ENCODE data around the gene PIBF1.
A peak's percentile ranks its signal among the peaks of the same experiment; 100 is the strongest.

PIBF1 gene

DNA sequence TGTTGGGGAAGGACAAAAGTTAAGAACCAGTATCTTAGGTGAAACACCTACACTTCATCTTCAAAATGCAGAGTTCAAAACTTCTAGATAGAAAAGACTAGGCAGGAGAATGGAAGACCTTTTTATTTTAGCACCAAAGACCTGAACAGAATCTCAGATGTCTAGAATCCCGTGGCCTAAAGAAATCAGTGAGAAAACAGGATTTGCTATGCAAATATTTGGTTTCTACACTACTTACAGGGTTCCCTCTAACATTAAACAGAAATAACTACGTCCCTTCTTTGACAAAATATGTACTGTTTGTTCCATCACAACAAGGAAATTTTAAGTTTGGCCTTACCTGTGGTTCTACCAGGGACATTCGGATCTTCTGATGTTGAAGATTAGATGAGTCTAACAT, 21.7 kb upstream of the PIBF1 start:
- ATAC-seq (ENCODE audit: insufficient read depth, low read depth), result no peak
- 0 out of 2 replicates have a peak, but pooled peaks cover 3% of the 10 kb centered on the region for H4K20me1 ChIP-seq (ENCODE audit: insufficient read depth, low read length)

DNA sequence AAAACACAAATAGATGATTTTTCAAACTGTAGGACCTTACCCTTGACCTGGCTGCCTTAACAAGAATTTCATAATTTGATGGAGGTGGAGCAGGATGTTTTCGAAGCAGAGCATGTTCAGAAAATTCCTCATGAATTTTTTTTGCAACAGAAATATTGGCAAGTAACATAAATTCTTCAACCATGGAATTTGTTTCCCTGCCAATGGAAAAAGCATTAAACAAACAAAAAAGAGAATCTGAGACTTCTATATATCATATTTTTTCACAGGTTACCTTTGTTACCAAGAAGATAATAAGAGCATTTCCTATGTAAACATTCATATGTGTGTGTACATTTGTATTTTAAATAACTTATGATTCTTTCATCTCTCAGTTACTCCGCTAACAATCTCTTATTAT, 18.5 kb upstream of the PIBF1 start:
- ATAC-seq (ENCODE audit: insufficient read depth, low read depth) (no peak), DNase-seq (no peak)
- Histone ChIP-seq H2AFZ (ENCODE audit: low read depth, low read length) (no peak overlapping the region), H3K27ac (ENCODE audit: low read length) (no peak overlapping the region), H3K27me3 (ENCODE audit: insufficient read depth, low read length, poor library complexity) (no peaks in the 10 kb centered on the region), H3K36me3 (ENCODE audit: insufficient read depth, low read length) (peaks cover 97% of the 10 kb centered on the region), H3K9me3 (ENCODE audit: insufficient read depth, low read length, severe bottlenecking) (no peaks in the 10 kb centered on the region), H3K4me2 (ENCODE audit: insufficient read depth, low read length) (no peak overlapping the region), H3K79me2 (ENCODE audit: insufficient read depth, low read length) (no peaks in the 10 kb centered on the region), H3K9ac (ENCODE audit: low read depth, low read length) (no peak overlapping the region), H3K4me1 (ENCODE audit: insufficient read depth, low read length) (no peaks in the 10 kb centered on the region), H3K4me3 (ENCODE audit: low read depth in 1 of 2, low read length in 2 of 2) (no peak overlapping the region), H4K20me1 (ENCODE audit: insufficient read depth, low read length) (no peaks in the 10 kb centered on the region)
- TF ChIP-seq EZH2 (IDR thresholded peaks at IDR 0.05; ENCODE audit: borderline replicate concordance, low read depth, low read length, severe bottlenecking) (no peak), CTCF (IDR thresholded peaks at IDR 0.05; ENCODE audit: borderline replicate concordance, extremely low read depth, low read length, poor library complexity, severe bottlenecking) (no peak)

More for the DNA sequence above, 21.7 kb upstream of the PIBF1 start:
- no peaks in the 10 kb centered on the region for H3K4me1 ChIP-seq (ENCODE audit: insufficient read depth, low read length)
- peaks cover 92% of the 10 kb centered on the region for H3K36me3 ChIP-seq (ENCODE audit: insufficient read depth, low read length)
- H3K4me2 ChIP-seq (ENCODE audit: insufficient read depth, low read length), result no peak overlapping the region
- no peak for DNase-seq
- no peak overlapping the region for H3K9ac ChIP-seq (ENCODE audit: low read depth, low read length)
- H3K4me3 ChIP-seq (ENCODE audit: low read depth in 1 of 2, low read length in 2 of 2), result no peak overlapping the region
- TF ChIP-seq CTCF (IDR thresholded peaks at IDR 0.05; ENCODE audit: borderline replicate concordance, extremely low read depth, low read length, poor library complexity, severe bottlenecking) (no peak), EZH2 (IDR thresholded peaks at IDR 0.05; ENCODE audit: borderline replicate concordance, low read depth, low read length, severe bottlenecking) (no peak)
- no peak overlapping the region for H2AFZ ChIP-seq (ENCODE audit: low read depth, low read length)
- H3K79me2 ChIP-seq (ENCODE audit: insufficient read depth, low read length), result no peaks in the 10 kb centered on the region
- H3K27me3 ChIP-seq (ENCODE audit: insufficient read depth, low read length, poor library complexity), result no peaks in the 10 kb centered on the region
- no peak overlapping the region for H3K27ac ChIP-seq (ENCODE audit: low read length)
- no peaks in the 10 kb centered on the region for H3K9me3 ChIP-seq (ENCODE audit: insufficient read depth, low read length, severe bottlenecking)

- H3K27ac ChIP-seq (ENCODE audit: low read length), result no peak overlapping the region
- peaks cover 22% of the 10 kb centered on the region for H3K79me2 ChIP-seq (ENCODE audit: insufficient read depth, low read length)
- no peaks in the 10 kb centered on the region for H3K9me3 ChIP-seq (ENCODE audit: insufficient read depth, low read length, severe bottlenecking)
- DNase-seq, result no peak
- no peak for ATAC-seq (ENCODE audit: insufficient read depth, low read depth)
- no peak overlapping the region for H3K9ac ChIP-seq (ENCODE audit: low read depth, low read length)
- peaks cover 3% of the 10 kb centered on the region for H3K4me1 ChIP-seq (ENCODE audit: insufficient read depth, low read length)
- H3K36me3 ChIP-seq (ENCODE audit: insufficient read depth, low read length), result peaks cover 94% of the 10 kb centered on the region
- no peak overlapping the region for H3K4me3 ChIP-seq (ENCODE audit: low read depth in 1 of 2, low read length in 2 of 2)
- TF ChIP-seq EZH2 (IDR thresholded peaks at IDR 0.05; ENCODE audit: borderline replicate concordance, low read depth, low read length, severe bottlenecking), result no peak
- TF ChIP-seq CTCF (IDR thresholded peaks at IDR 0.05; ENCODE audit: borderline replicate concordance, extremely low read depth, low read length, poor library complexity, severe bottlenecking), result no peak
- no peaks in the 10 kb centered on the region for H3K27me3 ChIP-seq (ENCODE audit: insufficient read depth, low read length, poor library complexity)
- H3K4me2 ChIP-seq (ENCODE audit: insufficient read depth, low read length), result no peak overlapping the region
- no peak overlapping the region for H2AFZ ChIP-seq (ENCODE audit: low read depth, low read length)
- H4K20me1 ChIP-seq (ENCODE audit: insufficient read depth, low read length), result peaks cover 3% of the 10 kb centered on the region; the same call in 1 of the 2 replicates
Observed at GRCh38 chr13:72774019-72774418, 7.9 kb upstream of the PIBF1 start.

DNA sequence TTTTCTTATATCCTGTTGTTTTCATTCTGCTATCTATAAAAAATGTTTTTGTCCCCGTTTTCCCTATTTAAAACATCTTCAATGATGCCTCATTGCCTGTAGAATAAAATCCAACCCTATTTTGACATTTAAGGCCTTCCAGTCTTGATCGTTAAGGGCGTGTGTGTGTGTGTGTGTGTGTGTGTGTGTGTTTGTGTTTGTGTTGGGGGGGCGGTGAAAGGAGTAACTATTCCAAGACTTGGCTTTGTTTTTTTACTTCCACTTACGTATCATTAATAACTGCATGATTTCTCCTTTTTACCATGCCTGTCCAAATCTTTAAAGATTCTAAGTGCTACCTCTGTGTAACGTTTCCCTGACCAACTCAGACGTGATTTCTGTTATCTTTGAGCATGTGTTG, 784 bp downstream of the PIBF1 start:
- Histone ChIP-seq H3K9ac (ENCODE audit: low read depth, low read length) (peak overlapping the region; percentile 82), H3K27ac (ENCODE audit: low read length) (peak overlapping the region; percentile 89), H3K79me2 (ENCODE audit: insufficient read depth, low read length) (peaks cover 98% of the 10 kb centered on the region)

More for the DNA sequence above, 784 bp downstream of the PIBF1 start:
- DNase-seq (no peak), ATAC-seq (ENCODE audit: insufficient read depth, low read depth) (no peak)
- peaks cover 34% of the 10 kb centered on the region for H3K36me3 ChIP-seq (ENCODE audit: insufficient read depth, low read length)
- peak overlapping the region; percentile 93 for H2AFZ ChIP-seq (ENCODE audit: low read depth, low read length)
- H3K4me2 ChIP-seq (ENCODE audit: insufficient read depth, low read length), result peak overlapping the region; percentile 92
- no peaks in the 10 kb centered on the region for H3K27me3 ChIP-seq (ENCODE audit: insufficient read depth, low read length, poor library complexity)
- peaks cover 53% of the 10 kb centered on the region for H3K4me1 ChIP-seq (ENCODE audit: insufficient read depth, low read length)
- H3K4me3 ChIP-seq (ENCODE audit: low read depth in 1 of 2, low read length in 2 of 2), result peak overlapping the region; percentile 61 to 89
- H4K20me1 ChIP-seq (ENCODE audit: insufficient read depth, low read length), result peaks cover 18% of the 10 kb centered on the region; the same call in 1 of the 2 replicates
- no peaks in the 10 kb centered on the region for H3K9me3 ChIP-seq (ENCODE audit: insufficient read depth, low read length, severe bottlenecking)
- TF ChIP-seq EZH2 (IDR thresholded peaks at IDR 0.05; ENCODE audit: borderline replicate concordance, low read depth, low read length, severe bottlenecking) (no peak), CTCF (IDR thresholded peaks at IDR 0.05; ENCODE audit: borderline replicate concordance, extremely low read depth, low read length, poor library complexity, severe bottlenecking) (no peak)

All from DND-41 (cell line).